Adrenal gland (tissue), 12 donors: Measurements from ENCODE around the gene ATXN2. TPM values are rescaled to one million over a fixed set of nuclear protein-coding genes. Genes with fewer than 3 reads are reported as not detected.
A peak's percentile ranks its signal among the peaks of the same experiment; 100 is the strongest.

ENCODE experiments used
- DNase-seq, 7 donors: peaks; one replicate each; pipeline ENCODE4 v3.0.0-alpha.2; 2019 to 2020
- H3K27ac ChIP-seq, 5 donors: fragments of 200-600 bp; sonication (generic) in 4 of 5; 1 replicate in 3 of 5; 2 replicates in 2 of 5; pipeline versions ENCODE4 v1.5.1 to v1.8.0; 2016 to 2020; ENCODE audit warnings: mild to moderate bottlenecking in 1 of 5
- H3K27me3 ChIP-seq: fragments of 200-600 bp; 2 replicates; pipeline ENCODE4 v1.8.0; 2021
- H3K36me3 ChIP-seq, 2 donors: fragments of 200-600 bp; replicated peaks in 1 of 2; 1 replicate in 1 of 2; 2 replicates in 1 of 2; pipeline versions ENCODE4 v1.5.1 to v1.8.0; 2018 to 2022
- H3K4me1 ChIP-seq, 2 donors: fragments of 200-600 bp; replicated peaks in 1 of 2; 1 replicate in 1 of 2; 2 replicates in 1 of 2; pipeline versions ENCODE4 v1.5.1 to v1.8.0; 2018 to 2021
- H3K4me3 ChIP-seq, 4 donors: fragments of 200-600 bp; sonication (generic) in 3 of 4; one replicate each; pipeline ENCODE4 v1.5.1; 2016 to 2018
- H3K9me3 ChIP-seq, 3 donors: fragments of 200-600 bp; sonication (generic) in 1 of 3; replicated peaks in 1 of 3; 1 replicate in 2 of 3; 2 replicates in 1 of 3; pipeline versions ENCODE4 v1.5.1 to v1.8.0; 2016 to 2021
- POLR2A ChIP-seq, 2 donors: fragments of 450-650 bp; IDR thresholded peaks; one replicate each; pipeline ENCODE4 v1.6.1; 2017; ENCODE audit warnings: antibody characterized with exemption in 2 of 2, mild to moderate bottlenecking in 2 of 2, moderate library complexity in 1 of 2
- WGBS, 4 donors: extraction: QIAGEN DNeasy Blood & Tissue Kit in 2 of 4; methylation state at CpG; one replicate each; pipeline versions ENCODE4 v1.1.5 to v1.1.7; 2013 to 2017; 5-methylcytosine and 5-hydroxymethylcytosine counted together
- intact Hi-C, 2 donors: fragments of 100-400 bp; cut with DNase I; formaldehyde crosslinking; loops; one replicate each; pipeline versions ENCODE4 v1.14.1 to v1.15.0; 2022 to 2023
- polyA plus RNA-seq, 3 donors: library from polyadenylated mRNA; stranded (reverse); fragments of 200-250 nt in 2 of 3; fragments of 350-450 nt in 1 of 3; fragmentation: Illumina TruSeq in 1 of 3; extraction: RNeasy Lipid Tissue Mini Kit (QIAGEN cat#74804) in 1 of 3; gene quantifications; one replicate each; pipeline ENCODE4 v1.2.3, GENCODE V29; 2013 to 2014
- total RNA-seq, 9 donors: library from RNA; depleted of rRNA in 4 of 9; stranded (reverse); fragments of >200 nt in 4 of 9; fragments of 120-200 nt in 1 of 9; fragmentation: NEBNext Ultra II Directional in 1 of 9; extraction: Animal tissue kit (Norgen Biotek cat#: 25700) in 1 of 9; gene quantifications; one replicate each; pipeline versions ENCODE4 v1.1.0 to v1.2.4, GENCODE V29; 2013 to 2023
- TF ChIP-seq, protein P1 (sequence below), 6 experiments: fragments of 450-650 bp in 4 of 6; fragments of 200-600 bp in 2 of 6; sonication (generic) in 1 of 6; IDR thresholded peaks; 1 replicate in 5 of 6; 2 replicates in 1 of 6; pipeline versions ENCODE4 v1.5.1 to v1.8.0; 2016 to 2021; ENCODE audit warnings: antibody characterized with exemption in 6 of 6, mild to moderate bottlenecking in 2 of 6, moderate library complexity in 1 of 6
- donor health status: healthy with polysubstance abuse.
- donor health status: Bipolar disorder and iron deficiency.
- donor health status: DM: yes; HTN: yes; CAD: no.
- donor health status: DM: no; HTN: no; CAD: no.
- donor health status: DM: no; HTN: no; CAD: no.
- donor health status: DM: yes; HTN: yes; CAD: no.

The ATXN2 gene
- total and polyA plus RNA-seq, 12 donors, result 31.0 to 241 (median 57.2) TPM

DNA sequence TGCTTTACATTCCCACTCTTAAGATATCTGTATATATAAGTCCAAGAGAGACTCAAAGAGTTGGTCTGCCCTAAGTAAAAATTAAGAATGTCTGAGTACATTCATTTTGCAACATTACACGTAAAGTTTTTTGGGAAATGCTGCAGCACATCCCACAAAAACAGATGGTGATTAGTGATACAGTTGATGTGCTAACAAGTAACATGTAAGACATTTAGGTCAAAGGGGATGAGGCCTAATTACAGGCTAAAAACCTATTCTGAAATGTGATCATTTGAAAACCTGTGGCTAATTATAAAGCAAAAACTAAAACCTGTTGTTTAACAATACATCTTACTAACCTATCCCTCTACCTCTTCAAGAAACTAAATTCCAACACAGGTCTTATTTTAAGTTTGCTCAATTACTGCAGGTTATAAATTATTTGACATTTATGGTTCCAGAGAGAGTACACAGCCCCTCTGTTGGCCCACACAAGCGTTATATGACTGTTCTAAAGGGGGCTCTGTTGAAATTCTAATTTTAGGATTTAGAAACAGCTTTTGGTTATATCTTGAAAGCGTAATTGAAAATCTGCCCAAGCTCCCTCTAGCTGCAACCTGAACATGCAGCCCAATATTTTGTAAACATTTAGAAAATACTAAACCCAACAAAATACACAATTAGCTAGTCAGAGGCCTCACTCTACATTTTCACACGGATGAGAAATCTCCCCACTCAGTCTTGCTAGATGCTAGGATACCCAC, 43.7 kb upstream of the ATXN2 start:
- DNase-seq, result no peak
- no peak for TF ChIP-seq POLR2A (IDR thresholded peaks at IDR 0.05)
- TF ChIP-seq, protein P1, sequence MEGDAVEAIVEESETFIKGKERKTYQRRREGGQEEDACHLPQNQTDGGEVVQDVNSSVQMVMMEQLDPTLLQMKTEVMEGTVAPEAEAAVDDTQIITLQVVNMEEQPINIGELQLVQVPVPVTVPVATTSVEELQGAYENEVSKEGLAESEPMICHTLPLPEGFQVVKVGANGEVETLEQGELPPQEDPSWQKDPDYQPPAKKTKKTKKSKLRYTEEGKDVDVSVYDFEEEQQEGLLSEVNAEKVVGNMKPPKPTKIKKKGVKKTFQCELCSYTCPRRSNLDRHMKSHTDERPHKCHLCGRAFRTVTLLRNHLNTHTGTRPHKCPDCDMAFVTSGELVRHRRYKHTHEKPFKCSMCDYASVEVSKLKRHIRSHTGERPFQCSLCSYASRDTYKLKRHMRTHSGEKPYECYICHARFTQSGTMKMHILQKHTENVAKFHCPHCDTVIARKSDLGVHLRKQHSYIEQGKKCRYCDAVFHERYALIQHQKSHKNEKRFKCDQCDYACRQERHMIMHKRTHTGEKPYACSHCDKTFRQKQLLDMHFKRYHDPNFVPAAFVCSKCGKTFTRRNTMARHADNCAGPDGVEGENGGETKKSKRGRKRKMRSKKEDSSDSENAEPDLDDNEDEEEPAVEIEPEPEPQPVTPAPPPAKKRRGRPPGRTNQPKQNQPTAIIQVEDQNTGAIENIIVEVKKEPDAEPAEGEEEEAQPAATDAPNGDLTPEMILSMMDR (IDR thresholded peaks at IDR 0.05), result no peak
- H3K36me3 ChIP-seq, result peaks cover 0 to 47% of the 10 kb centered on the region in 2 donors
- H3K9me3 ChIP-seq, result no peaks in the 10 kb centered on the region
- intact Hi-C loops, result no loop called here
- peak overlapping the region in 2 of 5 donors; percentile 39 to 79 for H3K27ac ChIP-seq
- no peak overlapping the region for H3K4me3 ChIP-seq
- 59 to 75% (median 70%) methylated on average over 4 of the region's 4 CpGs for WGBS, 4 donors
- H3K4me1 ChIP-seq, result peaks cover 0 to 22% of the 10 kb centered on the region in 2 donors
- no peaks in the 10 kb centered on the region for H3K27me3 ChIP-seq

DNA sequence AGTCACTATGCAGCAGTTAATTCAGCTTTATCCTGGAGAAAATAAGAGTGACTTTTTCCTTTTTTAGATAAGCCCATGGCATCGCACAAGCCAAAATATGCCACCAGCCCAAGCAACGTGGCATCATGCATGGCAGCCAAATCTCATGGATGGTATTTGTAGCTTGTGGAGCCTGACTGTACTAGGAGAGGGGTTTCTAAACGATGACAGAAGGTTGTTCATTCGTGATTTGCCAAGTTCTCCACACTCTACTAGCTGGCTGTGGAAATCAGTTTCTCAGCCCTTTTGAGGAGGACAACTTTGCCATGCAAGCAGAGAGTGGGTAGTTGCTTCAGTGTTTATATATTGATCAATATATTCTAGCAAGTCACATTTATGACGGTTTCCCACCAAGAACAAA, 41.4 kb upstream of the ATXN2 start:
- Histone ChIP-seq H3K9me3 (no peaks in the 10 kb centered on the region), H3K4me1 (peaks cover 12 to 39% of the 10 kb centered on the region in 2 donors), H3K27me3 (no peaks in the 10 kb centered on the region), H3K27ac (no peak overlapping the region), H3K4me3 (no peak overlapping the region), H3K36me3 (peaks cover 0 to 25% of the 10 kb centered on the region in 2 donors)
- no peak for DNase-seq
- no peak for TF ChIP-seq POLR2A (IDR thresholded peaks at IDR 0.05)
- TF ChIP-seq, protein P1 (IDR thresholded peaks at IDR 0.05), result no peak
- intact Hi-C loops, result no loop called here
- WGBS, 4 donors, result 90 to 96% (median 93%) methylated on average over 4 to 5 of the region's 5 CpGs

DNA sequence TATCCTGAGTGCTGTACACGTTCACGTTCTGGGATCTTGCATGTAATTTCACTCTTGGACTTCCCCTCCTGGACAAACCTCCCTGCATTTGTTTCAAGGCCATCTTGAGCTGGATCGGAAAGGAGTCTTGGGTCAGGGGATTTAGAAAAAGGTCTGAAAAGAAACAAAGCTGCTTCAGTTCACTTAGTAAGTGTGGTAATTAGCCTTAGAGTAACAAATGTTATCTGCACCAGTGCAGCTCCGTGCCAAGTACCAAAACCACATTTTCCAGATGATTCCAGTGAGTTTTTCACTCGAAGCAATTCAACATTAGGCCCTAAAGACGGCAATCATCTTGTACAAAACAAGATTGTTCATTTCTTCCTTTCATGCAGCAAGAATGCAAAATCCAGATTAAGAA, 39.4 kb upstream of the ATXN2 start:
- Histone ChIP-seq H3K4me1 (peaks cover 12 to 41% of the 10 kb centered on the region in 2 donors), H3K27ac (peak overlapping the region in 1 of 5 donors; percentile 22), H3K36me3 (peaks cover 0 to 6% of the 10 kb centered on the region in 2 donors), H3K4me3 (no peak overlapping the region), H3K27me3 (no peaks in the 10 kb centered on the region), H3K9me3 (no peaks in the 10 kb centered on the region)
- intact Hi-C loops, result no loop called here
- TF ChIP-seq, protein P1 (IDR thresholded peaks at IDR 0.05), result no peak
- TF ChIP-seq POLR2A (IDR thresholded peaks at IDR 0.05), result no peak
- DNase-seq, result no peak
- WGBS, 4 donors, result 51 to 76% (median 59%) methylated on average over 6 of the region's 6 CpGs

DNA sequence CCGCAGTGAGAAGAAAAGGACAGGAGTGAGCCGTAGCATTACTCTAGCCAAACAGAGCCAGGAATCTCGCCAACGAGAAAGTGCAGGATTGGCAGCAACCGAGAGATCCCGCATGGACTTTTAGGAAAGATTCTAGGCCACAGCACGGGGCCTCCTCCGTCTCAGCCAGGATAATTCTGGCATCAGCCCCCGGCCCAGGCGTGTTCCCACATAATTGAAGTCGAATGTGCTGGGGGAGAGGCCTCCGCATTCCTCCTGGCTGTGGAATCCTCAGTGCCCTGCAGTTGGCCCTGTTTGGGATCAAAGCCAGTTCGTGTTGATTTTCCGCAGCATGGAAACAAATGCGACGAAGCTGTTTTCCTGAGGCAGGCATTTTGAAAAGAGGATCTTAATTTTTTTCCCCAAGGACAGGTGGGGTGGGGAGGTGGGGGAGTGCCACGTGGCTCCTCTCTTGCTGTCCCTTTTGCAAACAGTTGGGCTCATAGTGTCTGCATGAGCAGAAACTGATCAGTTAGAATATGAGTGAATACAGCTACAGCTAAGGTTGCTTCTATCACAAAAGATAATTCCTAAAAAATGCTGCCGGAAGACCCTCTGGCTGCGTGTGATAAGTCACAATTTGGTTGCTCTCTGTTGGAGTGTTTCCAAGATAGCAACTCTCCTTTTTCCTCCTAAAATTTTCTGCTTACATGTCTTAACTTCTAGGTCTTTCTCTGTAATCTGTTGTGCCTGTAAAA, 37.3 kb upstream of the ATXN2 start:
- WGBS, 4 donors, result 6 to 26% (median 22%) methylated on average over 16 to 19 of the region's 19 CpGs
- Histone ChIP-seq H3K4me1 (peaks cover 12 to 25% of the 10 kb centered on the region in 2 donors), H3K27ac (peak overlapping the region in 4 of 5 donors; percentile 54 to 80 (median 72)), H3K36me3 (no peaks in the 10 kb centered on the region), H3K4me3 (no peak overlapping the region), H3K27me3 (no peaks in the 10 kb centered on the region), H3K9me3 (no peaks in the 10 kb centered on the region)
- DNase-seq, result peak; percentile 42 to 79 (median 68)
- TF ChIP-seq, protein P1 (IDR thresholded peaks at IDR 0.05), result no peak
- TF ChIP-seq POLR2A (IDR thresholded peaks at IDR 0.05), result no peak
- intact Hi-C loops, result no loop called here
